SK-N-SH (cell line): Measurements from ENCODE around the gene ANTKMT. TPM values are rescaled to one million over a fixed set of nuclear protein-coding genes. Genes with fewer than 3 reads are reported as not detected.

Source experiments
- CTCF ChIA-PET: fragments of 300-600, 350-600 bp; formaldehyde crosslinking; extraction: SDS; loops from one replicate; lab custom pipeline; 2021; lab: Yijun Ruan, JAX
- POLR2A ChIA-PET: fragments of 350-600 bp; sonication (Branson Sonifier 250); formaldehyde crosslinking; extraction: SDS; loops from one replicate; lab custom pipeline; 2020; ENCODE audit warnings: antibody characterized with exemption, inconsistent platforms; lab: Yijun Ruan, JAX
- DNase-seq: peaks from one replicate; pipeline ENCODE4 v3.0.0; 2012
- H2AFZ ChIP-seq: fragments of 200-600 bp; sonication (generic); 2 replicates; pipeline ENCODE4 v1.8.1; 2016; ENCODE audit warnings: antibody characterized with exemption, mild to moderate bottlenecking, low read depth
- H3F3A ChIP-seq: fragments of 200-600 bp; sonication (generic); replicated peaks from 2 replicates; pipeline ENCODE3; 2016; ENCODE audit warnings: antibody characterized with exemption, mild to moderate bottlenecking; ENCODE audit not compliant: insufficient read depth
- H3K27ac ChIP-seq, 2 experiments: fragments of 200-500 bp in 1 of 2; fragments of 200-600 bp in 1 of 2; sonication (Bioruptor generic) in 1 of 2; sonication (generic), shearing (Covaris generic) in 1 of 2; 2 replicates each; pipeline versions ENCODE4 v1.5.1 to v1.6.1; 2014 to 2016; ENCODE audit warnings: low read depth in 2 of 2, inconsistent platforms in 1 of 2, low read length in 1 of 2, mild to moderate bottlenecking in 1 of 2, mixed read lengths in 1 of 2
- H3K27me3 ChIP-seq: fragments of 200-600 bp; sonication (generic), shearing (Covaris generic); 2 replicates; pipeline ENCODE4 v1.6.1; 2016; ENCODE audit warnings: mixed run types; ENCODE audit not compliant: insufficient read depth
- H3K36me3 ChIP-seq, 2 experiments: fragments of 200-500 bp in 1 of 2; fragments of 200-600 bp in 1 of 2; sonication (Bioruptor generic) in 1 of 2; sonication (generic) in 1 of 2; replicated peaks in 1 of 2; 2 replicates each; pipeline versions ENCODE3 to v1.5.1; 2014 to 2016; ENCODE audit warnings: low read length in 1 of 2, mild to moderate bottlenecking in 1 of 2; ENCODE audit not compliant: insufficient read depth in 2 of 2, control insufficient read depth in 1 of 2
- H3K4me1 ChIP-seq, 2 experiments: fragments of 200-500 bp in 1 of 2; fragments of 200-600 bp in 1 of 2; sonication (Bioruptor generic) in 1 of 2; sonication (generic), shearing (Covaris generic) in 1 of 2; 2 replicates each; pipeline versions ENCODE4 v1.5.1 to v1.6.1; 2014 to 2016; ENCODE audit warnings: low read depth in 1 of 2, low read length in 1 of 2, mixed run types in 1 of 2; ENCODE audit not compliant: insufficient read depth in 2 of 2, control insufficient read depth in 1 of 2
- H3K4me2 ChIP-seq: fragments of 200-600 bp; sonication (generic), shearing (Covaris generic); 2 replicates; pipeline ENCODE4 v1.6.1; 2017; ENCODE audit warnings: mixed run types
- H3K4me3 ChIP-seq, 2 experiments: fragments of 200-500 bp in 1 of 2; fragments of 200-600 bp in 1 of 2; sonication (Bioruptor generic) in 1 of 2; sonication (generic), shearing (Covaris generic) in 1 of 2; 2 replicates each; pipeline versions ENCODE4 v1.5.1 to v1.8.1; 2014 to 2016; ENCODE audit warnings: low read depth in 2 of 2, inconsistent platforms in 1 of 2, low read length in 1 of 2, mild to moderate bottlenecking in 1 of 2, mixed read lengths in 1 of 2, moderate library complexity in 1 of 2
- H3K79me2 ChIP-seq: fragments of 200-600 bp; sonication (generic); 2 replicates; pipeline ENCODE4 v1.8.1; 2017; ENCODE audit warnings: mild to moderate bottlenecking; ENCODE audit not compliant: insufficient read depth
- H3K9ac ChIP-seq: fragments of 200-600 bp; sonication (generic); 2 replicates; pipeline ENCODE4 v1.6.1; 2017; ENCODE audit warnings: mixed run types
- H3K9me2 ChIP-seq: fragments of 200-600 bp; sonication (generic); 2 replicates; pipeline ENCODE4 v1.6.1; 2017; ENCODE audit warnings: mixed run types
- H3K9me3 ChIP-seq: fragments of 200-600 bp; sonication (generic); 2 replicates; pipeline ENCODE4 v1.6.1; 2017; ENCODE audit warnings: mixed run types, mild to moderate bottlenecking, moderate library complexity
- H4K20me1 ChIP-seq: fragments of 200-600 bp; sonication (generic); 2 replicates; pipeline ENCODE4 v1.6.1; 2017; ENCODE audit warnings: mild to moderate bottlenecking, mixed run types; ENCODE audit not compliant: insufficient read depth
- CTCF ChIP-seq: fragments of 200-600 bp; sonication (generic); IDR thresholded peaks from 2 replicates; pipeline ENCODE4 v1.6.1; 2017; ENCODE audit warnings: antibody characterized with exemption, mild to moderate bottlenecking, moderate library complexity
- ELF1 ChIP-seq: IDR thresholded peaks from 2 replicates; pipeline ENCODE4 v1.4.0; 2012
- EP300 ChIP-seq, 2 experiments: IDR thresholded peaks; 2 replicates each; pipeline versions ENCODE4 v1.4.0 to v1.6.1; 2012; ENCODE audit warnings: borderline replicate concordance in 1 of 2, low read depth in 1 of 2, low read length in 1 of 2
- EZH2phosphoT487 ChIP-seq: fragments of 200-600 bp; sonication (generic); IDR thresholded peaks from 2 replicates; pipeline ENCODE4 v1.6.1; 2017; ENCODE audit warnings: low read depth, mixed run types, mild to moderate bottlenecking, antibody characterized with exemption, moderate library complexity, borderline replicate concordance
- FOXM1 ChIP-seq: IDR thresholded peaks from 2 replicates; pipeline ENCODE4 v1.4.0; 2012; ENCODE audit warnings: low read depth, mild to moderate bottlenecking
- GATA2 ChIP-seq: sonication (generic); formaldehyde crosslinking; IDR thresholded peaks from 2 replicates; pipeline ENCODE4 v1.5.0; 2020; ENCODE audit warnings: mild to moderate bottlenecking, missing genetic modification reagents
- JUND ChIP-seq: IDR thresholded peaks from 2 replicates; pipeline ENCODE4 v1.4.0; 2012
- MAX ChIP-seq: IDR thresholded peaks from 2 replicates; pipeline ENCODE4 v1.4.0; 2012; ENCODE audit warnings: low read depth
- MXI1 ChIP-seq: IDR thresholded peaks from 2 replicates; pipeline ENCODE4 v1.6.1; 2012; ENCODE audit warnings: mild to moderate bottlenecking, low read depth, low read length, improper control_type of control experiment
- NRF1 ChIP-seq: IDR thresholded peaks from 2 replicates; pipeline ENCODE4 v1.6.1; 2012; ENCODE audit warnings: low read depth, mild to moderate bottlenecking, low read length
- PBX3 ChIP-seq: IDR thresholded peaks from 2 replicates; pipeline ENCODE4; 2012
- POLR2AphosphoS5 ChIP-seq: IDR thresholded peaks from 2 replicates; pipeline ENCODE4 v1.6.1; 2012; ENCODE audit warnings: low read depth, low read length
- RXRA ChIP-seq: IDR thresholded peaks from 2 replicates; pipeline ENCODE4 v1.4.0; 2012; ENCODE audit warnings: low read depth, mild to moderate bottlenecking, borderline replicate concordance
- SMC3 ChIP-seq: IDR thresholded peaks from 2 replicates; pipeline ENCODE4 v1.6.1; 2012; ENCODE audit warnings: low read depth, low read length, improper control_type of control experiment
- USF2 ChIP-seq: fragments of 150-350 bp; IDR thresholded peaks from 2 replicates; pipeline ENCODE4 v1.6.1; 2017; ENCODE audit warnings: antibody characterized with exemption, low read length, low read depth, borderline replicate concordance
- WGBS: methylation state at CpG from one replicate; pipeline ENCODE4 v1.1.6; 2017; ENCODE audit warnings: low lambda C conversion rate; 5-methylcytosine and 5-hydroxymethylcytosine counted together
- polyA plus RNA-seq, 3 experiments: library from polyadenylated mRNA; depleted of rRNA; stranded (reverse); fragments of >200 nt; gene quantifications; 2 replicates each; pipeline ENCODE4 v1.2.3, GENCODE V29; 2012

ANTKMT gene
- polyA plus RNA-seq, 1 of the 3 experiments (the other 2 are of a cell fraction), result 57.4 TPM

GRCh38 chr16:761625-762513 lies 40.9 kb downstream of the ANTKMT start:
- 90% methylated on average over 3 of the region's 22 CpGs for WGBS
- Histone ChIP-seq H3K9ac (no peak overlapping the region), H3K9me2 (no peaks in the 10 kb centered on the region), H3F3A (no peaks in the 10 kb centered on the region), H3K4me3 (no peak overlapping the region), H3K36me3 (no peaks in the 10 kb centered on the region), H3K4me2 (no peak overlapping the region), H2AFZ (no peak overlapping the region), H3K9me3 (no peaks in the 10 kb centered on the region), H4K20me1 (no peaks in the 10 kb centered on the region), H3K4me1 (no peaks in the 10 kb centered on the region), H3K79me2 (no peaks in the 10 kb centered on the region), H3K27ac (no peak overlapping the region), H3K27me3 (no peaks in the 10 kb centered on the region)
- DNase-seq, result no peak
- no peak for TF ChIP-seq CTCF
- TF ChIP-seq MAX, result no peak
- TF ChIP-seq POLR2AphosphoS5, result no peak
- no peak for TF ChIP-seq JUND
- TF ChIP-seq PBX3, result no peak
- no peak for TF ChIP-seq GATA2 (CRISPR knock-in tag)
- no peak for TF ChIP-seq FOXM1
- no peak for TF ChIP-seq USF2
- ChIA-PET CTCF (interaction anchor here (1.3 kb wide), 1 partner anchor 15 kb away, joined by 3 read pairs; no protein-coding TSS in a partner anchor), POLR2A (no interaction called here)

- Histone ChIP-seq H3K4me3 (no peak overlapping the region), H3K4me1 (no peaks in the 10 kb centered on the region), H3K9me3 (no peaks in the 10 kb centered on the region), H3K27ac (no peak overlapping the region), H3K79me2 (no peaks in the 10 kb centered on the region), H4K20me1 (no peaks in the 10 kb centered on the region), H3K9ac (no peak overlapping the region), H3K36me3 (no peaks in the 10 kb centered on the region), H3F3A (no peaks in the 10 kb centered on the region), H2AFZ (no peak overlapping the region), H3K9me2 (no peaks in the 10 kb centered on the region), H3K4me2 (no peak overlapping the region), H3K27me3 (no peaks in the 10 kb centered on the region)
- POLR2A ChIA-PET, result no interaction called here
- 56% methylated on average over 5 of the region's 17 CpGs for WGBS
- CTCF ChIA-PET, result no interaction called here
- TF ChIP-seq MXI1 (no peak), PBX3 (no peak), EZH2phosphoT487 (no peak), SMC3 (no peak), GATA2 (CRISPR knock-in tag) (no peak), RXRA (no peak), NRF1 (no peak), EP300 (IDR thresholded peaks at IDR 0.05; ENCODE audit: borderline replicate concordance in 1 of 2, low read depth in 1 of 2, low read length in 1 of 2) (no peak), ELF1 (no peak)
- DNase-seq, result no peak
Measured at GRCh38 chr16:762595-763268, 41.8 kb downstream of the ANTKMT start.
